K562 (cell line): Measurements from ENCODE around the gene FXYD3. TPM values are rescaled to one million over a fixed set of nuclear protein-coding genes. Genes with fewer than 3 reads are reported as not detected.
A peak's percentile ranks its signal among the peaks of the same experiment; 100 is the strongest.

Source experiments
- ADNP ChIP-seq: fragments of 200-800 bp; sonication (Bioruptor generic); IDR thresholded peaks from 2 replicates; pipeline ENCODE4 v1.6.1; 2016; ENCODE audit warnings: missing genetic modification characterization, missing compliant biosample characterization
- BCOR ChIP-seq: fragments of 450-650 bp; IDR thresholded peaks from 2 replicates; pipeline ENCODE4 v1.6.1; 2016
- CBX3 ChIP-seq, 2 experiments: IDR thresholded peaks; 1 replicate in 1 of 2; 2 replicates in 1 of 2; pipeline ENCODE4 v1.6.1; 2012; ENCODE audit warnings: inconsistent platforms in 2 of 2, low read length in 2 of 2, borderline replicate concordance in 1 of 2, control low read depth in 1 of 2
- CLOCK ChIP-seq: fragments of 250-450 bp; sonication (Bioruptor Pico); IDR thresholded peaks from 2 replicates; pipeline ENCODE4 v1.4.0; 2020; ENCODE audit warnings: mild to moderate bottlenecking, moderate library complexity, borderline replicate concordance
- JUND ChIP-seq, 2 experiments: IDR thresholded peaks; 2 replicates in 1 of 2; 3 replicates in 1 of 2; pipeline ENCODE4 v1.6.1; 2011; ENCODE audit warnings: borderline replicate concordance in 2 of 2, low read depth in 2 of 2, low read length in 2 of 2, improper control_type of control experiment in 1 of 2, missing biosample characterization in 1 of 2, missing genetic modification characterization in 1 of 2, missing genetic modification reagents in 1 of 2
- POLR2A ChIP-seq: fragments of 450-650 bp; conservative IDR thresholded peaks from 2 replicates; pipeline ENCODE4 v1.6.1; 2016
- RBM17 ChIP-seq: fragments of 200-400 bp; formaldehyde crosslinking; IDR thresholded peaks from 2 replicates; pipeline ENCODE4 v1.6.1; 2017; ENCODE audit warnings: low read depth, mild to moderate bottlenecking, low read length, borderline replicate concordance
- SMAD4 ChIP-seq: fragments of 250-450 bp; sonication (Bioruptor Pico); conservative IDR thresholded peaks from 2 replicates; pipeline ENCODE4 v1.8.0; 2021; ENCODE audit warnings: inconsistent platforms, mild to moderate bottlenecking, moderate library complexity
- USF2 ChIP-seq: sonication (generic); formaldehyde crosslinking; IDR thresholded peaks from 2 replicates; pipeline ENCODE4 v1.5.0; 2020; ENCODE audit warnings: missing genetic modification reagents
- ZFP36 ChIP-seq: fragments of 150-350 bp; IDR thresholded peaks from 2 replicates; pipeline ENCODE4 v1.6.1; 2018; ENCODE audit warnings: low read length, low read depth; ENCODE audit not compliant: partially characterized antibody
- ZNF232 ChIP-seq: sonication (generic); formaldehyde crosslinking; IDR thresholded peaks from 2 replicates; pipeline ENCODE4 v1.8.0; 2022; ENCODE audit warnings: mild to moderate bottlenecking, missing genetic modification reagents
- polyA plus RNA-seq, 8 experiments: library from polyadenylated mRNA; depleted of rRNA in 4 of 8; stranded (reverse) in 5 of 8; unstranded in 3 of 8; fragments of >200 nt; fragmentation: Nextera tagmentation in 2 of 8; fragmentation: Illumina TruSeq in 1 of 8; extraction: Ambion mirVana in 2 of 8; extraction: Trizol in 1 of 8; gene quantifications; 2 replicates each; pipeline versions ENCODE4 v1.2.1 to v1.2.3, GENCODE V29; 2011 to 2014; ENCODE audit warnings: inconsistent platforms in 1 of 8, missing spikeins in 1 of 8
- total RNA-seq, 7 experiments: library from RNA; depleted of rRNA in 6 of 7; stranded (reverse); fragments of >200 nt in 6 of 7; fragmentation: Illumina TruSeq in 2 of 7; extraction: Trizol in 2 of 7; gene quantifications; 2 replicates each; pipeline versions ENCODE4 v1.2.1 to v1.2.3, GENCODE V29; 2011 to 2021; ENCODE audit warnings: low replicate concordance in 1 of 7

Gene FXYD3
- total and polyA plus RNA-seq, 9 of the 15 experiments (the other 6 are each of a cell fraction or from before 2014, with no cell fraction given) = 0.24 TPM; not detected in 8

GRCh38 chr19:35160629-35161433 is 45.2 kb downstream of the FXYD3 start (continued):
- TF ChIP-seq CLOCK (CRISPR knock-in tag) (no peak), ZNF232 (CRISPR knock-in tag) (no peak), POLR2A (0 out of 2 replicates have a peak, but pooled peaks have one; percentile 10), BCOR (0 out of 2 replicates have a peak, but pooled peaks have one; percentile 16), JUND (IDR thresholded peaks at IDR 0.05; ENCODE audit: borderline replicate concordance, low read depth, low read length) (no peak), JUND (tag; IDR thresholded peaks at IDR 0.05; ENCODE audit: borderline replicate concordance, low read depth, low read length) (no peak), USF2 (CRISPR knock-in tag) (no peak), CBX3 (IDR thresholded peaks at IDR 0.05; ENCODE audit: borderline replicate concordance in 1 of 2, low read length in 2 of 2) (0 out of 3 replicates have a peak, but pooled peaks of 1 of the 2 experiments have one; percentile 48), RBM17 (no peak), ADNP (tag) (0 out of 2 replicates have a peak, but pooled peaks have one; percentile 26), ZFP36 (no peak), SMAD4 (CRISPR knock-in tag) (no peak)
